Measurements from ENCODE around the gene OGA. TPM values are rescaled to one million over a fixed set of nuclear protein-coding genes. Genes with fewer than 3 reads are reported as not detected.

Gene OGA
- polyA plus RNA-seq, 3 donors = 111 to 237 (median 214) TPM

- DNase-seq = no peak
These were observed 55.5 kb downstream of the OGA start for GRCh38 chr10:101762736-101763135.

GRCh38 chr10:101761226-101761625, 57.0 kb downstream of the OGA start:
- no peak for DNase-seq

- DNase-seq = no peak
These were observed 57.7 kb downstream of the OGA start for GRCh38 chr10:101760510-101760909.

- no peak for DNase-seq
These were observed 58.7 kb downstream of the OGA start for GRCh38 chr10:101759309-101760247.

- no peak for DNase-seq
These were observed 59.4 kb downstream of the OGA start for GRCh38 chr10:101758858-101759257.

- no peak for DNase-seq
These were observed 66.0 kb downstream of the OGA start for GRCh38 chr10:101752241-101752640.

GRCh38 chr10:101749047-101750016, 68.9 kb downstream of the OGA start:
- no peak for DNase-seq

GRCh38 chr10:101748496-101748895, 69.7 kb downstream of the OGA start:
- no peak for DNase-seq

GRCh38 chr10:101745074-101745696, 73.1 kb downstream of the OGA start:
- DNase-seq = no peak

- no peak for DNase-seq
These were observed 74.0 kb downstream of the OGA start for GRCh38 chr10:101744267-101744666.

- DNase-seq = no peak
These were observed 76.3 kb downstream of the OGA start for GRCh38 chr10:101741938-101742337.

- DNase-seq = no peak
These were observed 81.6 kb downstream of the OGA start for GRCh38 chr10:101736666-101737065.

Other genes starting within 250 kb of the OGA start
- 10 to 100 TPM; 31.8 to 46.3 (median 40.1) TPM for gene POLL, start 230.2 kb downstream of the OGA start, polyA plus RNA-seq (ENCODE audit: insufficient read length in 3 of 3)
- 10 to 100 TPM; 44.5 to 47.6 (median 45.6) TPM for gene DPCD, start 230.1 kb downstream of the OGA start, polyA plus RNA-seq (ENCODE audit: insufficient read length in 3 of 3)
- gene FBXW4, start 123.3 kb downstream of the OGA start, polyA plus RNA-seq (ENCODE audit: insufficient read length in 3 of 3) = 10 to 100 TPM; 53.9 to 62.9 (median 56.9) TPM
- gene FGF8, start 42.3 kb downstream of the OGA start, polyA plus RNA-seq (ENCODE audit: insufficient read length in 3 of 3) = 10 to 100 TPM in 2 of 3 donors, 1 to 10 TPM in 1; 7.8 to 10.4 (median 10.1) TPM
- gene NPM3, start 35.0 kb downstream of the OGA start, polyA plus RNA-seq (ENCODE audit: insufficient read length in 3 of 3) = 10 to 100 TPM; 54.7 to 68.9 (median 58.2) TPM
- 1 to 10 TPM; 3.8 to 8.4 (median 7.3) TPM for gene KCNIP2, start 25.4 kb upstream of the OGA start, polyA plus RNA-seq (ENCODE audit: insufficient read length in 3 of 3)
- gene ARMH3, start 237.7 kb upstream of the OGA start, polyA plus RNA-seq (ENCODE audit: insufficient read length in 3 of 3) = 10 to 100 TPM; 16.6 to 20.0 (median 19.6) TPM
- 10 to 100 TPM; 12.4 to 16.7 (median 15.9) TPM for gene HPS6, start 246.9 kb upstream of the OGA start, polyA plus RNA-seq (ENCODE audit: insufficient read length in 3 of 3)